IPS DF 6.9 (cell line): Measurements from ENCODE around the gene CNTN6.

Experiments
- DNase-seq: peaks from one replicate; pipeline ENCODE4 v3.0.0-alpha.2; 2013; ENCODE audit warnings: low read depth, low spot score
- H3K27ac ChIP-seq: one replicate; pipeline ENCODE4 v1.5.1; 2013; ENCODE audit warnings: low read length, control low read depth
- H3K27me3 ChIP-seq: 2 replicates; pipeline ENCODE4 v1.6.1; 2013; ENCODE audit warnings: mild to moderate bottlenecking, low read length; ENCODE audit not compliant: control insufficient read depth, insufficient read depth
- H3K36me3 ChIP-seq: 2 replicates; pipeline ENCODE4 v1.6.1; 2013; ENCODE audit warnings: low read length; ENCODE audit not compliant: control insufficient read depth, insufficient read depth
- H3K4me1 ChIP-seq: 2 replicates; pipeline ENCODE4 v1.6.1; 2013; ENCODE audit warnings: low read length; ENCODE audit not compliant: control insufficient read depth, insufficient read depth
- H3K4me3 ChIP-seq: 2 replicates; pipeline ENCODE4 v1.5.1; 2013; ENCODE audit warnings: mild to moderate bottlenecking, low read length
- H3K9me3 ChIP-seq: 2 replicates; pipeline ENCODE4 v1.6.1; 2013; ENCODE audit warnings: low read length, inconsistent platforms; ENCODE audit not compliant: control insufficient read depth, insufficient read depth
- WGBS: extraction: QIAGEN DNeasy Blood & Tissue Kit; methylation state at CpG from one replicate; pipeline ENCODE4 v1.1.7; 2013; ENCODE audit warnings: mixed read lengths, missing lambda C conversion rate; ENCODE audit not compliant: insufficient read length, insufficient coverage; 5-methylcytosine and 5-hydroxymethylcytosine counted together

CNTN6 gene

DNA sequence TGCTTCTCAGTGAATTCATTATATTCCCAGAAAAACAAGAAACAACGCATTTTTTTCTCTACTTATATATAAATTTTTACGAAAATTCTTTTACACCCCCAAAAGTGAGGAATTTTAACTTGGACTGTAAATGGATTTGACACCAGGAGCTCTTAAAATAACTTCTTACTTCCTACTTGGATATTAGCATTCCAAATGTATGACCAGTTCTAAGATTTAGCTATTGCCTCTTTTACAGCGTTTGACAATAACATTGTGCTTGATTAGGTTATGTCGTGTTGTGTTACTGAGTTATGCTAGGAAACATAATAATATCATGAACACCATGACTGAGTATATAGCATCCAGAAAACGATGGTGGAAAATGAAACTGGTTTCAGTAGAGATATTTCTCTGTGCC lies 177.0 kb downstream of the CNTN6 start:
- Histone ChIP-seq H3K4me3 (no peak overlapping the region), H3K27ac (no peak overlapping the region), H3K9me3 (peaks cover 9% of the 10 kb centered on the region), H3K36me3 (no peaks in the 10 kb centered on the region), H3K27me3 (no peaks in the 10 kb centered on the region), H3K4me1 (no peaks in the 10 kb centered on the region)
- 100% methylated on average over 2 of the region's 5 CpGs for WGBS
- no peak for DNase-seq

DNA sequence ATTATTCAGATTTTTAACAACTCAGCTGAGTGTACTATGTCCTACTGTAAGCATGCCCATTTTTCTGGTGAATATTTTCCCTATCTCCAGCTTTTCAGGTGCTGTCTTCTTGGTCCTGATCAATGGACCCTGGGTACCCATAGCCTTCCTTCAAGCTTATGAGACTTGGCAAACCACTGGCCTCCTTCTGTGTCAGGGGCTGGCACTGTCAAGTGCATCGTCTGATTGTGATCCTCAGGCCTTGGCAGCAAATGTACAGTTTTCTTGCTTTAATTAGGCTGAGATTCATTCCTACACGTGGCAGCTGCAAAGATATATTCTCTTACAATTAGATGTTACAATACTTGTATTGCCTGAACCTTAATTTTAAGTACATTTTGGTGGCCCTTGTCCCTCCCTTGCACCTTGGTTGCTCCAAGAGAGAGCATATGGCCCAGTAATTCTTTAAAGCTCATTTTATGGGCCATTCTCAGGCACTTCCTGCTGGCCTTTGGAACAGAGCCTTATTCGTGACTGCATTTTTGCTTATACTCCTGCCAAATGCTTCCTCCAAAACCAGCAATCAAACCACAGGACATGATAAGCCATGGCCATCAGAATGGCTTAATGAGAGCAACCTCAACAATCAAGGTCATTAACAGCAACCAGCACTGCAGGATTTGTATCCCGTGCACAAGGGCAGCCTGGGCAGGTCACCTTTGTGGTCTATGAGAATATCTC lies 179.9 kb downstream of the CNTN6 start:
- H3K4me3 ChIP-seq: no peak overlapping the region
- no peak overlapping the region for H3K27ac ChIP-seq
- H3K4me1 ChIP-seq: no peaks in the 10 kb centered on the region
- H3K27me3 ChIP-seq: no peaks in the 10 kb centered on the region
- H3K9me3 ChIP-seq: peaks cover 8% of the 10 kb centered on the region
- no peaks in the 10 kb centered on the region for H3K36me3 ChIP-seq
- DNase-seq: no peak
- no CpG with 5 or more reads among the region's 4 CpGs for WGBS

DNA sequence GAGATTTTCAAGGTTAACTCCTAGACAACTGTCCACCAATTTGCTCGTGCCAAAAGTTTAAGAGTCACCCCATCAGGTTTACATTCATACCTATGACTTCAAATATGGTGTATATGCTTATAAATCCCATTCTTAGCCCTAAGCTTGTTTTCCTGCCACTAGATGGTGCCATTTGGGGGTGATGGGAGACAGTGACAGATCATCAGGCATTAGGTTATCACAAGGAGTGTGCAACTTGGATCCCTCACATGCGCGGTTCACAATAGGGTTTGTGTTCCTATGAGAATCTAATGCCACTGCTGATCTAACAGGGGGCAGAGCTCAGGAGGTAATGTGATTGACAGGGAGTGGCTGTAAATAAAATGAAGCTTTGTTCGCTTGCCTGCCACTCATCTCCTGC lies 182.7 kb downstream of the CNTN6 start:
- H3K27ac ChIP-seq: no peak overlapping the region
- no peaks in the 10 kb centered on the region for H3K4me1 ChIP-seq
- H3K36me3 ChIP-seq: no peaks in the 10 kb centered on the region
- H3K4me3 ChIP-seq: no peak overlapping the region
- no peak for DNase-seq
- WGBS: no CpG with 5 or more reads among the region's 4 CpGs
- H3K9me3 ChIP-seq: peaks cover 6% of the 10 kb centered on the region
- no peaks in the 10 kb centered on the region for H3K27me3 ChIP-seq

DNA sequence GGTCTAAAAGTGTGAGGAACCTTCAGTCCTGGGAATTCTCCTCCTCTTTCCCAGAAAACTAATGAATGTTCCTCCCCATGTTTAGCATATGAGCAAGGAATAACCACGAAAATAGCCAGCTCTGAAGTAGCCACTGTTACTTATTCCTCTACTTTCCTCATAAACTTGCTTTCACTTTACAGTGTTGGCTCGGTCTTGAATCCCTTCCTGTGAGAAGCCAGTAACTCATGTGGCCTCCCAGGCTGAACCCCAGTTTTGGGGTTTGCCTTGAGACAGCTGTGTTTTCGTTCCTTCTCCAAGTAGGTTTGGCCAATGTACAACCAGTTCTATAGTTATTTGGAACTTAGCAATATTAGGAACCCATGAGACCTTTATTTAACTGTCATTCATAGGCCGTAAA lies 195.0 kb downstream of the CNTN6 start:
- Histone ChIP-seq H3K27me3 (no peaks in the 10 kb centered on the region), H3K9me3 (peaks cover 4% of the 10 kb centered on the region), H3K4me3 (no peak overlapping the region), H3K4me1 (no peaks in the 10 kb centered on the region), H3K27ac (no peak overlapping the region), H3K36me3 (no peaks in the 10 kb centered on the region)
- DNase-seq: no peak
- WGBS: no CpG with 5 or more reads among the region's 4 CpGs

DNA sequence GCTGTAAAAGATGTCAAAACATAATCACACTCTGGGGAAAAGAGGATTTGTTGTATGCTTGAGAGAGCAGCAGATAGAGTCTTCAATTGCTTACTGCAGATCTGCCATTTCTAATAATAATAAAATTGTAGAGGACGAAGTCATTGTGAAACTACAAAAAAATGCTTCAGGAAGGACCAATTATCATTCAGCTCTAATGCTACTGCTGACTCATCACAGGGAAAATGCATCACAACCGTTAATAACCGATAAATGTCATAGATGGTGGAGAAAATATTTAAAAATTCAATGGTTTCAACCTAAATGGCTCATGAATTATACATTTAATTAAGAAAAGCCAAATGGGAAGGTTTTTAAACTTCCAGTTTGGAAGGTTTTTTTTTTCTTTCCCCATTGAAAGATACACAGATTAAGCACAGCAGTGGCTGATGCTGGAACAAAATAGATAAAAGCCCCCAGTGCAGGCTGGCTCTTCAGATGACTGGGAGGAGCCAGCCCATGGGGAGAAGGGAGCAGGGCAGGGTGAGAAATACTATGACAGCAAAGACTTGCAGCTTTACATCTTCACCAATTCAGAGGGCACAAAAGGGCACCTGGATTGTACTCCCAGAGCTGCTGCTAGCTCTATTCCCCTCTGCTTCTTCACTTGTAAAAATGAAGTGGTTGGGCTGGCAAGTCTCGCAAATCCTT lies 196.1 kb downstream of the CNTN6 start:
- WGBS: no CpG with 5 or more reads among the region's 4 CpGs
- DNase-seq: no peak
- H3K4me1 ChIP-seq: no peaks in the 10 kb centered on the region
- H3K4me3 ChIP-seq: no peak overlapping the region
- no peaks in the 10 kb centered on the region for H3K36me3 ChIP-seq
- H3K9me3 ChIP-seq: peaks cover 4% of the 10 kb centered on the region
- H3K27me3 ChIP-seq: no peaks in the 10 kb centered on the region
- no peak overlapping the region for H3K27ac ChIP-seq

DNA sequence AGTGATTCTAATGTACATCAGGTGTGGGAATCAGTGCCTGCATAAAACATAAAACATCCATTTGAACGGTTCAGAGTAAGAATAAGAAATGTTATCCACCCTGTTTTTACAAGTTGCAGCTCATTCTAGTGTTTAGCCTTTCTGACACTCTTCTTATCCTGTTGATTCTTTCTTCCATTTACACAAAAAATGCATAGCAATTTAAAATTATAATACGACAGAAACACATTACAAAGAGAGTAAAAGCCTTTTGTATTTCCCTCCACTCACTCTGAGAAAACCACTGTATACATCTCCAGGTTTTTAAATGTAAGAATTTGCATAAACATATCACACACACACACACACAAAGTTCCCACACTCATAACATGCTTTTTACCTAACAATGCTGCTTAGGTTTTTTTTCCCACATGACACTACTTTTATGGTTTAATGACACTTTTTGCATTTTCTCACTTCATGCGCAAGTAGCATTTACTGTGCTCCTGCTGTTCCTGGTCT lies 199.8 kb downstream of the CNTN6 start:
- H3K27me3 ChIP-seq: no peaks in the 10 kb centered on the region
- H3K4me1 ChIP-seq: no peaks in the 10 kb centered on the region
- no peak overlapping the region for H3K27ac ChIP-seq
- peaks cover 2% of the 10 kb centered on the region; the same call in 1 of the 2 replicates for H3K9me3 ChIP-seq
- no peak overlapping the region for H3K4me3 ChIP-seq
- H3K36me3 ChIP-seq: no peaks in the 10 kb centered on the region
- no CpG with 5 or more reads among the region's 3 CpGs for WGBS
- DNase-seq: no peak

DNA sequence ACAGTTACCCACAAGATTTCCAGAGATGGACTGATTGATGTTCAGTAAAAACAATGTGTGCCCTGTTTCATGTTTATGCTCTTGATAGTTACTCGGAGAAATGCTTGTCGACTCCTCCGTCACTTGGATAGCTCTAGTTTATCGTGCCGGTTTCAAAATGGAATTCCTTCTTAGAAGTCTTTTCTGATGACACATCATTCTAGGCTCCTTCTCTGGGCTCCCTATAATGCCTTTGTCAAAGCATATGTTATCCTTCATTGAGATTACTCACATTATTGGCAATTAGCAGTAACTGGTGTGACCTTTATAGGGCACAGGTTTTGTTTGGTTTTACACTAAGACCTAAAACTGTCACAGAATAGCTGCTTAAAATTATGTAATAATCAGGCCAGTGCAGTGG lies 201.8 kb downstream of the CNTN6 start:
- no peak overlapping the region for H3K4me3 ChIP-seq
- no peaks in the 10 kb centered on the region for H3K4me1 ChIP-seq
- WGBS: no CpG with 5 or more reads among the region's 5 CpGs
- DNase-seq: no peak
- H3K27me3 ChIP-seq: no peaks in the 10 kb centered on the region
- H3K27ac ChIP-seq: no peak overlapping the region
- no peaks in the 10 kb centered on the region for H3K36me3 ChIP-seq
- no peaks in the 10 kb centered on the region; the same call in 1 of the 2 replicates for H3K9me3 ChIP-seq

DNA sequence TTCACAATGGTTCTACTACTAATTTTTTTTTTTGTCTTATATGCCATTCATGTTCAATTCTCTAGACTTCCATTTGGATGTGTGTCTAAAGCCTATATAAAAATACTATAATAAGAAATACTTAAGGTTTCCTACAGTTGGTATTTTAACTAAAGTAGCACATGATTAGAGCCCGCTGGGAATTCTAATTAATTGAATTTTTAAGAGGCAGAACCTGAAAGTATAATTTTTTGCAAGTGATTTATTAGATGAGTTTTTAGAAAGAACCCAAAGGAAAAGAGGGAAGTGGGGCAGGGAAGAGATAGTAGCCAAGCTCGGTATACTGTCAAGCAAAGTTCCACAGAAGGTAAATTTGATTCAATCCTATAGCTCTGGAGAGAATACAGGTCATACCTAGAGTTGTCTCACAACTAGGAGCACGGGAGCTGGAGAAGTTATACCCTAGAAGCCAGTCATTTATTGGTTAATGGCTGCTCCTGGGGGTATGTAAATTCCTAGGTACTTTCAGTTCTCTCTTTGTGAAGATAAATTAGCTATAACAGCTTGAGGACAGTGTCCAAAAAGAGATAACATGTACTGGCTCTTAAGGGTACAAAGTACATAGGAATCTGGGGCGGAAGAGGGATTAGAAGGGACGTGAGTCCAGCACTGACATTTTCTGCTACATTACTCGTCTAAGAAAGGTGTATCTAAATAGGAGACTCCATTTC lies 225.6 kb downstream of the CNTN6 start:
- Histone ChIP-seq H3K4me1 (no peaks in the 10 kb centered on the region), H3K27me3 (no peaks in the 10 kb centered on the region), H3K36me3 (no peaks in the 10 kb centered on the region), H3K9me3 (peaks cover 2% of the 10 kb centered on the region), H3K4me3 (no peak overlapping the region), H3K27ac (no peak overlapping the region)
- no peak for DNase-seq
- no CpG with 5 or more reads among the region's 6 CpGs for WGBS

DNA sequence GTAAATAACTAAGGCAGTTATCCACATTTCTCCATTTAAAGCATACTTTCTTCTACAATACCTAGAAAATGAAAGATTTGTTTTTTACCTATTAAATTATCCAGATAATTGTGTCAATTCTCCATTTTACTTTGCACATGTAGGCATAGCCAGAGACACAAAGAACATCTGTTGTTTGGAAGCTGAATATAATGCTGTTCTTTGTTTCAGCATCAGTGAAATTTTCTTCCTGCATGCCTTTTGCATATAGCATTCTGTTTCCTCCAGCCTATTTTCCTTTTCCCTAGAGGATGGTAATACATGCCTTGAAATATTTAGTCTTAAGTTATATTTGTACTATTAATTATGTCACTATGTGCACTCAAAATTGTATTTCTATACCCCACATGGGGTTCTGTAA lies 233.7 kb downstream of the CNTN6 start:
- Histone ChIP-seq H3K9me3 (peaks cover 4% of the 10 kb centered on the region), H3K27ac (no peak overlapping the region), H3K4me3 (no peak overlapping the region), H3K36me3 (no peaks in the 10 kb centered on the region), H3K4me1 (no peaks in the 10 kb centered on the region), H3K27me3 (no peaks in the 10 kb centered on the region)
- no peak for DNase-seq

DNA sequence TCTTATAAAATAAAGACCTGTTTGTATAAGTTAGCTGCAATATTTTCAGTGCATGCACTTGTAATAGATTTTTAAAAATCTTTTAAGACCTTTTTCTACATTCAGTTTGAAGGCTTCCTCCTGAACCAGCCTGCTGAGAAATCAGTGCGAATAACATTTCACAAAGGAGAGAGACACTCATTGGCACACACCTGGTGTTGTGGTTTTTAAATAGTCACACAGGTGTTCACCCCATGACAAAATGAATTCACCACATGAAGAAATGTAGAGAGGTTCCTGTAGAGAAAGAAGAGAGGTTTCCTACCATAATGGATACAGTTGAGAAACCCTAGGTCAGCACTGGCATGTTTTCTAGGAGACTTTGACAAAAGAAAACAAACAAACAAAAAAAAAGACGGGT lies 237.3 kb downstream of the CNTN6 start:
- no peaks in the 10 kb centered on the region for H3K27me3 ChIP-seq
- WGBS: no CpG with 5 or more reads among the region's 2 CpGs
- H3K36me3 ChIP-seq: no peaks in the 10 kb centered on the region
- peaks cover 1% of the 10 kb centered on the region; the same call in 1 of the 2 replicates for H3K9me3 ChIP-seq
- DNase-seq: no peak
- H3K4me1 ChIP-seq: no peaks in the 10 kb centered on the region
- no peak overlapping the region for H3K27ac ChIP-seq
- no peak overlapping the region for H3K4me3 ChIP-seq
